KBM-7 (cell line): ENCODE results near the gene KCNQ1.
A peak's percentile ranks its signal among the peaks of the same experiment; 100 is the strongest.

ENCODE experiments used
- DNase-seq: peaks from one replicate; pipeline ENCODE4 v3.0.0-alpha.2; 2015
- in situ Hi-C: fragments of 300-500 bp; cut with MboI; formaldehyde crosslinking; loops from 2 replicates; pipeline ENCODE4 v1.14.3; 2020; ENCODE audit warnings: low sequenced_read_pairs, low pct_unique_long_range_greater_than_20kb, mixed read lengths

The KCNQ1 gene

GRCh38 chr11:2775626-2776350, 331.0 kb downstream of the KCNQ1 start:
- DNase-seq, result no peak
- in situ Hi-C loops, result no loop called here

- in situ Hi-C loops, result no loop called here
- no peak for DNase-seq
These were observed 331.7 kb downstream of the KCNQ1 start for GRCh38 chr11:2776351-2777061.

- in situ Hi-C loops, result no loop called here
- no peak for DNase-seq
These were observed 332.6 kb downstream of the KCNQ1 start for GRCh38 chr11:2777386-2777785.

GRCh38 chr11:2777871-2778629, 333.2 kb downstream of the KCNQ1 start:
- in situ Hi-C loops, result no loop called here
- DNase-seq, result no peak

- in situ Hi-C loops, result no loop called here
- DNase-seq, result peak; percentile 93
These were observed 334.1 kb downstream of the KCNQ1 start for GRCh38 chr11:2778630-2779498.

- peak; percentile 11 for DNase-seq
- in situ Hi-C loops, result no loop called here
These were observed 334.7 kb downstream of the KCNQ1 start for GRCh38 chr11:2779499-2779980.

GRCh38 chr11:2779981-2780849, 335.4 kb downstream of the KCNQ1 start:
- in situ Hi-C loops, result no loop called here
- DNase-seq, result peak; percentile 69

GRCh38 chr11:2780850-2781407, 336.1 kb downstream of the KCNQ1 start:
- DNase-seq, result no peak
- in situ Hi-C loops, result no loop called here

GRCh38 chr11:2781408-2782274, 336.8 kb downstream of the KCNQ1 start:
- peak; percentile 4 for DNase-seq

GRCh38 chr11:2782769-2783168, 338.0 kb downstream of the KCNQ1 start:
- no peak for DNase-seq
- in situ Hi-C loops, result no loop called here

More at GRCh38 chr11:2781408-2782274, 336.8 kb downstream of the KCNQ1 start:
- in situ Hi-C loops, result no loop called here

- DNase-seq, result no peak
- in situ Hi-C loops, result no loop called here
These were observed 338.8 kb downstream of the KCNQ1 start for GRCh38 chr11:2783536-2784082.

- no peak for DNase-seq
- in situ Hi-C loops, result no loop called here
These were observed 343.0 kb downstream of the KCNQ1 start for GRCh38 chr11:2787816-2788167.

GRCh38 chr11:2788168-2789071, 343.6 kb downstream of the KCNQ1 start:
- in situ Hi-C loops, result no loop called here
- peak; percentile 49 for DNase-seq

- DNase-seq, result no peak
- in situ Hi-C loops, result no loop called here
These were observed 344.5 kb downstream of the KCNQ1 start for GRCh38 chr11:2789331-2789730.

- in situ Hi-C loops, result no loop called here
- no peak for DNase-seq
These were observed 345.2 kb downstream of the KCNQ1 start for GRCh38 chr11:2789791-2790567.
